HCT116 (cell line): Measurements from ENCODE around the gene C16orf78. TPM values are rescaled to one million over a fixed set of nuclear protein-coding genes. Genes with fewer than 3 reads are reported as not detected.

Experiments used
- ATAC-seq: fragments of 200-7000 bp; cut with Tn5 transposase; 2 replicates; pipeline ENCODE4 v1.9.1; 2020; ENCODE audit warnings: mild to moderate bottlenecking, moderate library complexity
- BruUV-seq: library from RNA; stranded (reverse); fragments of 400-500 nt; replicated peaks from 2 replicates; lab custom pipeline; 2021; lab: Mats Ljungman, UMichigan
- CTCF ChIA-PET: fragments of 300-600 bp; sonication (Branson Sonifier 250); formaldehyde crosslinking; loops from one replicate; lab custom pipeline; 2021; ENCODE audit warnings: antibody characterized with exemption; lab: Charles Lee
- POLR2A ChIA-PET: fragments of 300-600, 350-600 bp; sonication (Branson Sonifier 250); formaldehyde crosslinking; loops from one replicate; lab custom pipeline; 2021; ENCODE audit warnings: antibody characterized with exemption; lab: Charles Lee
- RAD21 ChIA-PET, 2 experiments: fragments of 300-600 bp; sonication (Branson Sonifier 250); formaldehyde crosslinking; loops; one replicate each; lab custom pipeline; 2023; ENCODE audit warnings: low total read pairs in 2 of 2; ENCODE audit not compliant: uncharacterized antibody in 2 of 2, unreplicated experiment in 2 of 2, low non-redundant PET in 1 of 2; lab: Charles Lee
- DNase-seq: peaks from one replicate; pipeline ENCODE4 v3.0.0-alpha.2; 2010; ENCODE audit warnings: low read depth, low spot score
- H2AFZ ChIP-seq: fragments of 200-600 bp; shearing (Covaris generic), sonication (generic); 2 replicates; pipeline ENCODE4 v1.6.1; 2017; ENCODE audit warnings: low read depth, mixed run types, mixed read lengths, antibody characterized with exemption, low read length; ENCODE audit not compliant: poor library complexity, severe bottlenecking
- H3K27ac ChIP-seq: 2 replicates; pipeline ENCODE4 v1.5.1; 2012; ENCODE audit warnings: low read depth, low read length
- H3K27me3 ChIP-seq: fragments of 200-600 bp; sonication (generic); 2 replicates; pipeline ENCODE4 v1.6.1; 2016; ENCODE audit warnings: mixed run types, low read length, mixed read lengths; ENCODE audit not compliant: insufficient read depth
- H3K36me3 ChIP-seq, 2 experiments: fragments of 200-500 bp in 1 of 2; fragments of 200-600 bp in 1 of 2; sonication (Bioruptor generic) in 1 of 2; sonication (generic) in 1 of 2; 2 replicates each; pipeline versions ENCODE4 v1.5.1 to v1.6.1; 2014 to 2016; ENCODE audit warnings: low read length in 2 of 2, inconsistent platforms in 1 of 2, mixed read lengths in 1 of 2, mixed run types in 1 of 2; ENCODE audit not compliant: insufficient read depth in 2 of 2, control insufficient read depth in 1 of 2
- H3K4me1 ChIP-seq, 2 experiments: fragments of 200-600 bp in 1 of 2; sonication (generic) in 1 of 2; 2 replicates each; pipeline versions ENCODE4 v1.5.1 to v1.6.1; 2012 to 2017; ENCODE audit warnings: low read length in 2 of 2, inconsistent platforms in 1 of 2, mild to moderate bottlenecking in 1 of 2, mixed read lengths in 1 of 2, mixed run types in 1 of 2, moderate library complexity in 1 of 2; ENCODE audit not compliant: insufficient read depth in 2 of 2, control insufficient read depth in 1 of 2
- H3K4me2 ChIP-seq: fragments of 200-600 bp; sonication (generic); 2 replicates; pipeline ENCODE4 v1.6.1; 2017; ENCODE audit warnings: mixed run types, low read length, mixed read lengths
- H3K4me3 ChIP-seq, 2 experiments: fragments of 200-600 bp in 1 of 2; sonication (generic) in 1 of 2; replicated peaks in 1 of 2; 2 replicates each; pipeline ENCODE4 v1.5.1; 2011 to 2016; ENCODE audit warnings: low read length in 2 of 2, control low read depth in 1 of 2, low read depth in 1 of 2, mild to moderate bottlenecking in 1 of 2, mixed read lengths in 1 of 2, mixed run types in 1 of 2
- H3K79me2 ChIP-seq: fragments of 200-600 bp; sonication (generic); 2 replicates; pipeline ENCODE4 v1.6.1; 2017; ENCODE audit warnings: mild to moderate bottlenecking, mixed run types, low read length, moderate library complexity, mixed read lengths; ENCODE audit not compliant: insufficient read depth
- H3K9ac ChIP-seq: fragments of 200-600 bp; sonication (generic); 2 replicates; pipeline ENCODE4 v1.6.1; 2016; ENCODE audit warnings: low read length, mixed read lengths
- H3K9me2 ChIP-seq: fragments of 200-600 bp; sonication (generic), shearing (Covaris generic); 2 replicates; pipeline ENCODE4 v1.6.1; 2017; ENCODE audit warnings: mixed run types, mild to moderate bottlenecking, moderate library complexity; ENCODE audit not compliant: insufficient read depth
- H3K9me3 ChIP-seq, 2 experiments: fragments of 200-500 bp in 1 of 2; fragments of 200-600 bp in 1 of 2; sonication (Bioruptor generic) in 1 of 2; sonication (generic) in 1 of 2; 2 replicates each; pipeline ENCODE4 v1.6.1; 2014 to 2017; ENCODE audit warnings: low read length in 2 of 2, mixed read lengths in 2 of 2, inconsistent platforms in 1 of 2, low read depth in 1 of 2, mild to moderate bottlenecking in 1 of 2, mixed run types in 1 of 2, moderate library complexity in 1 of 2; ENCODE audit not compliant: control insufficient read depth in 1 of 2, insufficient read depth in 1 of 2
- H4K20me1 ChIP-seq: fragments of 200-600 bp; sonication (generic), shearing (Covaris generic); 2 replicates; pipeline ENCODE4 v1.6.1; 2017; ENCODE audit warnings: mixed run types, mild to moderate bottlenecking, moderate library complexity; ENCODE audit not compliant: insufficient read depth
- ATF3 ChIP-seq: IDR thresholded peaks from 2 replicates; pipeline ENCODE4 v1.6.1; 2012
- SIN3A ChIP-seq: IDR thresholded peaks from 2 replicates; pipeline ENCODE4 v1.6.1; 2012; ENCODE audit warnings: low read depth
- SP1 ChIP-seq: IDR thresholded peaks from 2 replicates; pipeline ENCODE4 v1.6.1; 2012; ENCODE audit warnings: low read depth
- intact Hi-C: fragments of 100-400 bp; cut with micrococcal nuclease; formaldehyde crosslinking; loops from 2 replicates; pipeline ENCODE4 v1.10.0; 2022
- total RNA-seq: library from RNA; stranded (reverse); gene quantifications from one replicate; pipeline ENCODE4 v1.2.1, GENCODE V29; 2021; ENCODE audit not compliant: unreplicated experiment
- TF ChIP-seq, protein P1 (sequence below): IDR thresholded peaks from 2 replicates; pipeline ENCODE4 v1.6.1; 2012; ENCODE audit warnings: low read depth

The C16orf78 gene
- total RNA-seq, 1 experiment from 2014 or later: not detected

- no peak for TF ChIP-seq ATF3
These were observed 46.3 kb downstream of the C16orf78 start (continued) for GRCh38 chr16:49419862-49420261.

GRCh38 chr16:49422896-49423295 is 49.3 kb downstream of the C16orf78 start:
- DNase-seq: no peak
- Histone ChIP-seq H3K4me2 (no peak overlapping the region), H2AFZ (no peak overlapping the region), H3K9ac (no peak overlapping the region), H3K27ac (no peak overlapping the region), H3K4me1 (no peaks in the 10 kb centered on the region), H3K4me3 (no peak overlapping the region), H4K20me1 (no peaks in the 10 kb centered on the region), H3K79me2 (no peaks in the 10 kb centered on the region), H3K27me3 (peaks cover 25% of the 10 kb centered on the region), H3K9me2 (no peaks in the 10 kb centered on the region), H3K9me3 (no peaks in the 10 kb centered on the region), H3K36me3 (no peaks in the 10 kb centered on the region)
- no TSS peak for BruUV-seq
- no peak for ATAC-seq
- ChIA-PET POLR2A (no interaction called here), CTCF (no interaction called here), RAD21 (no interaction called here)
- intact Hi-C loops: no loop called here
- TF ChIP-seq SP1 (no peak), SIN3A (no peak)
- TF ChIP-seq, protein P1, sequence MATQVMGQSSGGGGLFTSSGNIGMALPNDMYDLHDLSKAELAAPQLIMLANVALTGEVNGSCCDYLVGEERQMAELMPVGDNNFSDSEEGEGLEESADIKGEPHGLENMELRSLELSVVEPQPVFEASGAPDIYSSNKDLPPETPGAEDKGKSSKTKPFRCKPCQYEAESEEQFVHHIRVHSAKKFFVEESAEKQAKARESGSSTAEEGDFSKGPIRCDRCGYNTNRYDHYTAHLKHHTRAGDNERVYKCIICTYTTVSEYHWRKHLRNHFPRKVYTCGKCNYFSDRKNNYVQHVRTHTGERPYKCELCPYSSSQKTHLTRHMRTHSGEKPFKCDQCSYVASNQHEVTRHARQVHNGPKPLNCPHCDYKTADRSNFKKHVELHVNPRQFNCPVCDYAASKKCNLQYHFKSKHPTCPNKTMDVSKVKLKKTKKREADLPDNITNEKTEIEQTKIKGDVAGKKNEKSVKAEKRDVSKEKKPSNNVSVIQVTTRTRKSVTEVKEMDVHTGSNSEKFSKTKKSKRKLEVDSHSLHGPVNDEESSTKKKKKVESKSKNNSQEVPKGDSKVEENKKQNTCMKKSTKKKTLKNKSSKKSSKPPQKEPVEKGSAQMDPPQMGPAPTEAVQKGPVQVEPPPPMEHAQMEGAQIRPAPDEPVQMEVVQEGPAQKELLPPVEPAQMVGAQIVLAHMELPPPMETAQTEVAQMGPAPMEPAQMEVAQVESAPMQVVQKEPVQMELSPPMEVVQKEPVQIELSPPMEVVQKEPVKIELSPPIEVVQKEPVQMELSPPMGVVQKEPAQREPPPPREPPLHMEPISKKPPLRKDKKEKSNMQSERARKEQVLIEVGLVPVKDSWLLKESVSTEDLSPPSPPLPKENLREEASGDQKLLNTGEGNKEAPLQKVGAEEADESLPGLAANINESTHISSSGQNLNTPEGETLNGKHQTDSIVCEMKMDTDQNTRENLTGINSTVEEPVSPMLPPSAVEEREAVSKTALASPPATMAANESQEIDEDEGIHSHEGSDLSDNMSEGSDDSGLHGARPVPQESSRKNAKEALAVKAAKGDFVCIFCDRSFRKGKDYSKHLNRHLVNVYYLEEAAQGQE: 0 out of 2 replicates have a peak, but pooled peaks have one; percentile 3
